ENCODE data around the gene POU2AF3. TPM values are rescaled to one million over a fixed set of nuclear protein-coding genes. Genes with fewer than 3 reads are reported as not detected.

POU2AF3 gene
- polyA plus RNA-seq, 1 of the 3 experiments (the other 2 are of a cell fraction): 0.07 TPM

GRCh38 chr11:111334532-111335502 lies 36.5 kb downstream of the POU2AF3 start:
- H3K4me2 ChIP-seq: no peak overlapping the region
- H3K4me3 ChIP-seq (ENCODE audit: low read depth in 2 of 2, low read length in 1 of 2): no peak overlapping the region
- H3K79me2 ChIP-seq (ENCODE audit: insufficient read depth): no peaks in the 10 kb centered on the region
- POLR2A ChIA-PET: no interaction called here
- no peak overlapping the region for H2AFZ ChIP-seq (ENCODE audit: low read depth)
- H3K4me1 ChIP-seq (ENCODE audit: control insufficient read depth in 1 of 2, insufficient read depth in 2 of 2, low read depth in 1 of 2, low read length in 1 of 2): peaks cover 37 to 38% of the 10 kb centered on the region in 2 experiments
- no peak overlapping the region for H3K9ac ChIP-seq
- no peaks in the 10 kb centered on the region for H4K20me1 ChIP-seq (ENCODE audit: insufficient read depth)
- TF ChIP-seq GATA2 (CRISPR knock-in tag; IDR thresholded peaks at IDR 0.05) (peak; percentile 78), IRF3 (IDR thresholded peaks at IDR 0.05; ENCODE audit: low read depth, low read length) (no peak), TCF12 (IDR thresholded peaks at IDR 0.05) (no peak), NRF1 (IDR thresholded peaks at IDR 0.05; ENCODE audit: low read depth, low read length) (no peak), ZBTB33 (IDR thresholded peaks at IDR 0.05; ENCODE audit: borderline replicate concordance, low read depth) (no peak), TAF1 (IDR thresholded peaks at IDR 0.05; ENCODE audit: borderline replicate concordance, low read depth, low read length) (no peak), CHD2 (IDR thresholded peaks at IDR 0.05; ENCODE audit: low read length, partially characterized antibody) (no peak), PBX3 (IDR thresholded peaks at IDR 0.05) (no peak), EP300 (IDR thresholded peaks at IDR 0.05; ENCODE audit: borderline replicate concordance in 1 of 2, low read depth in 1 of 2, low read length in 1 of 2) (peak in 1 of 2 experiments; percentile 76; a peak in 2 of 4 replicates), RCOR1 (IDR thresholded peaks at IDR 0.05; ENCODE audit: low read length) (peak; percentile 89), REST (IDR thresholded peaks at IDR 0.05; ENCODE audit: low read depth, low read length) (no peak), TEAD4 (IDR thresholded peaks at IDR 0.05; ENCODE audit: borderline replicate concordance, insufficient read depth) (no peak)
- 53% methylated on average over 9 of the region's 9 CpGs for WGBS (ENCODE audit: low lambda C conversion rate)
- no peaks in the 10 kb centered on the region for H3K9me2 ChIP-seq
- 0 out of 2 replicates have a peak, but pooled peaks cover 3% of the 10 kb centered on the region for H3K9me3 ChIP-seq
- CTCF ChIA-PET: interaction anchor here (0.6 to 1.9 kb wide), 7 partner anchors 8 to 111 kb away, joined by 3 to 6 read pairs (median 3); no protein-coding TSS in a partner anchor
- no peaks in the 10 kb centered on the region for H3K27me3 ChIP-seq (ENCODE audit: insufficient read depth)
- peak; percentile 24 for DNase-seq
- peaks cover 8% of the 10 kb centered on the region for H3F3A ChIP-seq (replicated peaks; ENCODE audit: insufficient read depth)
- no peaks in the 10 kb centered on the region for H3K36me3 ChIP-seq (replicated peaks in 1 of 2; ENCODE audit: control insufficient read depth in 1 of 2, insufficient read depth in 2 of 2, low read length in 1 of 2)
- no peak overlapping the region for H3K27ac ChIP-seq (ENCODE audit: low read depth in 2 of 2, low read length in 1 of 2)

Data from SK-N-SH (cell line).